ENCODE data around the gene PTPRF. TPM values are rescaled to one million over a fixed set of nuclear protein-coding genes. Genes with fewer than 3 reads are reported as not detected.
"Not testable (repeated sequence)": the region's sequence is repeated elsewhere in the genome, so short reads cannot be mapped to it uniquely, and the experiment has no call there.

PTPRF gene
- total RNA-seq, 2 donors from 2014 or later: 6.3 to 30.7 TPM

DNA sequence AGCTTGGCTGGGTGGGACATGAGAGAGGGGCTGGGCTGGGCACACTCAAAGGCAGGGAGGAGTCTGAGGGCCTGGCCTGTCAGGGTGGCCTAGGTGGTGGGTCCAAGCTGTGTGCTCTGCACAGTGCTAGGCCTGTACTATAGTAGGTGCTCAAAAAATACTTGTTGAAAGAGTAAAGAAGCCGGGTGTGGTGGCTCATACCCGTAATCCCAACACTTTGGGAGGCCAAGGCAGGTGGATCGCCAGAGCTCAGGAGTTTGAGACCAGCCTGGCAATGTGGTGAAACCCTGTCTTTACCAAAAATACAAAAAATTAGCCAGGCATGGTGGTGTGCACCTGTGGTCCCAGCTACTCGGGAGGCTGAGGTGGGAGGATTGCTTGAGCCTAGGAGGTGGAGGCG lies 18.7 kb downstream of the PTPRF start:
- Mint-ChIP-seq H3K4me1 (peaks cover 14% of the 10 kb centered on the region), H3K27me3 (peaks cover 12% of the 10 kb centered on the region), H3K4me3 (peak overlapping the region; percentile 66)
- ATAC-seq (replicated peaks); H3K27ac Mint-ChIP-seq; H3K9me3 Mint-ChIP-seq; H3K36me3 Mint-ChIP-seq (ENCODE audit: low read depth): not testable (repeated sequence)

- no peaks in the 10 kb centered on the region for H3K9me3 Mint-ChIP-seq
- peak overlapping the region; percentile 68 for H3K27ac Mint-ChIP-seq
- peaks cover 12% of the 10 kb centered on the region for H3K27me3 Mint-ChIP-seq
- H3K4me3 Mint-ChIP-seq: peak overlapping the region; percentile 66
- H3K36me3 Mint-ChIP-seq (ENCODE audit: low read depth): no peaks in the 10 kb centered on the region
- peaks cover 15% of the 10 kb centered on the region for H3K4me1 Mint-ChIP-seq
- ATAC-seq (replicated peaks): peak; percentile 54
Observed at GRCh38 chr1:43549921-43550597, 19.4 kb downstream of the PTPRF start.

DNA sequence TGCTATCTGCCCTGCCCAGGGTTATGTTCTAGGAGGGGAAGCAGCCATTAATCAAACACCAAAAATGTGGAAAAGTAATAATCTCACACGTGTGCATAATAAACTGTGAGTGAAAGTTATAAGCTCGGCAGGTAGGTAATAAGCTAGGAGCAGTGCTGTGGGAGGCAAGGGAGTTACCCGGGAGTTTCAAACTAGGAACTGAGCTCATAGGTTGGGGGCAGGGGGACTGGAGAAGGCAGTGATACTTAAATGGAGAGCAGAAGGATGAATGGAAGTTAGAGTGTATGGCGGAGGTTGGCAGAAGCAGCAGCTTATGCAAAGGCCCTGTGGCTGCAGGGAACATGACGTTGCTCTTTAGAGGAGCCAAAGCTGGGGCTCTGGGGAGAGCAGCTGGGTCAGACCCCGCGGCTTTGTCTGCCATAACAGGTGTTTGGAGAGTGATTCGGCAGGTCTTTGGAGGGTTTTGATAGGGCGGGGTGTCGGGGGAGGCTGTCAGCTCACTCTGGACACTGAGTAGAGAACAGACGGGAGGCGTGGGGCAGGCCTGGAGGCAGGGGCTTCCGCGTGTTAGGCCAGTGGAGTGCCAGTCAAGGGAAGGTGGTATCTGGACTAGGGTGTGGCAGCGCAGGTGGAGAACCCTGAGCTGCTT lies 20.0 kb downstream of the PTPRF start:
- peak overlapping the region; percentile 66 for H3K4me3 Mint-ChIP-seq
- no peak for ATAC-seq (replicated peaks)
- H3K9me3 Mint-ChIP-seq: no peaks in the 10 kb centered on the region
- H3K36me3 Mint-ChIP-seq (ENCODE audit: low read depth): no peaks in the 10 kb centered on the region
- peaks cover 12% of the 10 kb centered on the region for H3K27me3 Mint-ChIP-seq
- peak overlapping the region; percentile 68 for H3K27ac Mint-ChIP-seq
- H3K4me1 Mint-ChIP-seq: peaks cover 15% of the 10 kb centered on the region

GRCh38 chr1:43551396-43551888 lies 20.8 kb downstream of the PTPRF start:
- H3K27me3 Mint-ChIP-seq: peaks cover 12% of the 10 kb centered on the region
- peak overlapping the region; percentile 68 for H3K27ac Mint-ChIP-seq
- no peak for ATAC-seq (replicated peaks)
- no peaks in the 10 kb centered on the region for H3K9me3 Mint-ChIP-seq
- no peak overlapping the region for H3K4me3 Mint-ChIP-seq
- H3K4me1 Mint-ChIP-seq: peaks cover 15% of the 10 kb centered on the region
- no peaks in the 10 kb centered on the region for H3K36me3 Mint-ChIP-seq (ENCODE audit: low read depth)

DNA sequence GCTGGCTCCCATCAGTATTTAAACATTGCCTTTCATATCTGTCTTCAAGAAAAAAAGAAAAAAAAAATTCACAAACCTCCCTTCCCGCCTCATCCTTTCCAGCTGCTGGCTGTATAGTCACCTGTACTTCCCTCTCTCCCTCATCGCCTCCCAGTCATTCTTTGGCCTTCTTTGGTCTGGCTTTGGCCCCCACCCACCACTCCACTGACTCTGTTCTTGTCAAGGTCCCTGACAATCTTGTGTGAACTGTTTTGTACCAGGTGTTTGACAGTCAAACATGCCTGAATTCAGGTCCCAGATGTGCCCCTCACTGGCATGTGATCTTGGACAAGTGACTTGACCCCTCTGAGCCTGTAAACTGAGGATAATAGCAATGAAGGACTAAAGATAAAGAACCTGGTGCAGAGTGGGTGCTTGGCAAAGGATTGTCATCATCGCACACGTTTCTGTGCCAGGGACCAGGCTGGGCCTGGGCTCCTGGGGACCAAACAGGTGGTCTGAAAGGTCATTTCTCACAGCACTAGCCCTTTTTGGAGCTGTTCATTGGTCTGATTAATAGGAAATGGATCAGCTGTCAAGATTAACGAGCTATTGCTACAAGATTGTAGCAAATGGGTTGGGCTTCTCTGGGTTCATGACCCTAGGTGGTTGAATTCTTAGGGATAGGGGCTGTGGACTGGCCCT lies 21.5 kb downstream of the PTPRF start:
- Mint-ChIP-seq H3K4me1 (peaks cover 12% of the 10 kb centered on the region), H3K4me3 (no peak overlapping the region), H3K27me3 (peaks cover 9% of the 10 kb centered on the region), H3K36me3 (ENCODE audit: low read depth) (no peaks in the 10 kb centered on the region), H3K9me3 (no peaks in the 10 kb centered on the region), H3K27ac (no peak overlapping the region)
- no peak for ATAC-seq (replicated peaks)

DNA sequence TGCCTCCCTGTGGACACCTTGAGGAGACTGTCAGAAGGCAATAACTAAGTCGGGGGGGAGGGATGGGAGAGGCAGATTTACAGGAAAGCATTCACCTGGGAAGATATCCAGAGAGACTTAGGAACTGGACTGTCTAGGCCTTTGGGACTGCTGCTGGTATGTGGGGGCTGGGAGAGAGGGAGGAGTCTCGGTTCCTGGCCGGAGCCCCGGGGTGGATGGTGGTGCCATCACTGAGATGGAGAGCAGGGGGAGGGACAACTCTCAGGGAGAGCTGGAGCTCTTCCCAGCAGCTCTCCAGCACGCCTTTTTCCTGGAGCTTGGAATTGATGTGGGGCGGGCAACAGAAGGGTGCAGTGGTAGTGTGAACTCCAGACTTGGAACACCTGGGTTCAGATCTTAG lies 22.1 kb downstream of the PTPRF start:
- Mint-ChIP-seq H3K27ac (no peak overlapping the region), H3K36me3 (ENCODE audit: low read depth) (no peaks in the 10 kb centered on the region), H3K9me3 (no peaks in the 10 kb centered on the region), H3K4me1 (peaks cover 12% of the 10 kb centered on the region), H3K4me3 (no peak overlapping the region), H3K27me3 (peaks cover 9% of the 10 kb centered on the region)
- no peak for ATAC-seq (replicated peaks)

GRCh38 chr1:43554444-43554992 lies 23.8 kb downstream of the PTPRF start:
- Mint-ChIP-seq H3K27me3 (peaks cover 9% of the 10 kb centered on the region), H3K36me3 (ENCODE audit: low read depth) (no peaks in the 10 kb centered on the region), H3K4me1 (peaks cover 12% of the 10 kb centered on the region), H3K9me3 (no peaks in the 10 kb centered on the region), H3K4me3 (no peak overlapping the region), H3K27ac (peak overlapping the region; percentile 70)
- ATAC-seq (replicated peaks): peak; percentile 89

- H3K36me3 Mint-ChIP-seq (ENCODE audit: low read depth): no peaks in the 10 kb centered on the region
- no peaks in the 10 kb centered on the region for H3K9me3 Mint-ChIP-seq
- H3K27me3 Mint-ChIP-seq: no peaks in the 10 kb centered on the region
- ATAC-seq (replicated peaks): no peak
- H3K4me3 Mint-ChIP-seq: no peak overlapping the region
- no peak overlapping the region for H3K27ac Mint-ChIP-seq
- H3K4me1 Mint-ChIP-seq: peaks cover 5% of the 10 kb centered on the region
Observed at GRCh38 chr1:43556782-43557181, 26.1 kb downstream of the PTPRF start.

GRCh38 chr1:43557744-43558245 lies 27.1 kb downstream of the PTPRF start:
- no peak for ATAC-seq (replicated peaks)
- Mint-ChIP-seq H3K27ac (no peak overlapping the region), H3K9me3 (no peaks in the 10 kb centered on the region), H3K4me1 (peaks cover 5% of the 10 kb centered on the region), H3K27me3 (no peaks in the 10 kb centered on the region), H3K36me3 (ENCODE audit: low read depth) (no peaks in the 10 kb centered on the region), H3K4me3 (no peak overlapping the region)

- H3K27ac Mint-ChIP-seq: no peak overlapping the region
- ATAC-seq (replicated peaks): no peak
- no peaks in the 10 kb centered on the region for H3K9me3 Mint-ChIP-seq
- H3K4me3 Mint-ChIP-seq: no peak overlapping the region
- no peaks in the 10 kb centered on the region for H3K27me3 Mint-ChIP-seq
- H3K36me3 Mint-ChIP-seq (ENCODE audit: low read depth): no peaks in the 10 kb centered on the region
- peaks cover 5% of the 10 kb centered on the region for H3K4me1 Mint-ChIP-seq
Observed at GRCh38 chr1:43558346-43558841, 27.7 kb downstream of the PTPRF start.

DNA sequence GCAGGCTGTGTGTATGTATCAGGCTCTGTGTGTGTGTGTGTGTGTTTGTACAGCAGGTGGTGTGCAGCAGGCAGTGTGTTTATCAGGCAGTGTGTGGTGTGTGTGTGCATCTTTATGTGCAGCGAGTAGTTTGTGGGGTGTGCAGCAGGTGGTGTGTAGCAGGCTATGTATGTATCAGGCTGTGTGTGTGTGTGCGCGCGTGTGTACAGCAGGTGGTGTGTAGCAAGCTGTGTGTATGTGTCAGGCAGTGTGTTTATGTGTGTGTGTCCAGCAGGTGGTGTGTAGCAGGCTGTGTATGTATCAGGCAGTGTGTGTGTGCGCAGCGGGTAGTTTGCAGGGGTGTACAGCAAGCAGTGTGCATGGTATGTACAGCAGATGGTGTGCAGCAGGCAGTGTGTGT lies 29.0 kb downstream of the PTPRF start:
- Mint-ChIP-seq H3K27ac (no peak overlapping the region), H3K4me3 (no peak overlapping the region), H3K4me1 (no peaks in the 10 kb centered on the region), H3K9me3 (no peaks in the 10 kb centered on the region), H3K27me3 (no peaks in the 10 kb centered on the region), H3K36me3 (ENCODE audit: low read depth) (no peaks in the 10 kb centered on the region)
- ATAC-seq (replicated peaks): no peak

- H3K4me1 Mint-ChIP-seq: no peaks in the 10 kb centered on the region
- no peaks in the 10 kb centered on the region for H3K36me3 Mint-ChIP-seq (ENCODE audit: low read depth)
- no peak overlapping the region for H3K27ac Mint-ChIP-seq
- no peak overlapping the region for H3K4me3 Mint-ChIP-seq
- H3K9me3 Mint-ChIP-seq: no peaks in the 10 kb centered on the region
- ATAC-seq (replicated peaks): no peak
- H3K27me3 Mint-ChIP-seq: no peaks in the 10 kb centered on the region
Observed at GRCh38 chr1:43560286-43560685, 29.6 kb downstream of the PTPRF start.

DNA sequence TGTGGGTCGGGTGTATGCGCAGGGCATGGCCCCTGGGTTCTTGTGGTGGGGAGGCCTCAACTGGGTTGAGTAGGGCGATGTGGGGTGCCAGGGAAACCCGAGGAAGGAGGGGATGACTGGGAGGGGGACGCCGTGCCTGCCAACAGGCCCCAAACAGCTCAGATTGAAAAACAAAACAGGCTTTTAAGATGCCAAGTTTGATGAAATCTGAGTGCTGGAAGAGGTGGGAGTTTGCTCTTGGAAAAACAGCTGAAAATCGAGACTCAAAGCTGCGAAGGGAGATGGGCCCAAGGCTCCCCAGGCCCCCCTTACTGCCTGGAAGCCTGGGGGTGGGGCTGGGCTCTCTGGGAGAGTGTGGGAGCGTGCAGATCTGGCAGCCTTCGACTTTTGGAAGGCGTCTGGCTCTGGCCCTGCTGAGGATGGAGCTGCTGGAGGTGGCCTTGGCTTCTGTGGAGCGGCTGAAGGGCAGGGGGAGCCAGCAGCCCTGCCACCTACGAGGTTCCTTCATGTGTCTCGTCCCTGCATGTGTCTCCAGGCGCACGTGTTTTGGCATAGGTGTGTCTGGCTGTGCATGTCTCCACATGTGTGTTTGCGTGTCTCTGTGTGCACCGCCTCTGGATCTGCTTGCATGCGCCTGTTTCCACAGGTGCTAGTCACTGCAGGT lies 33.3 kb downstream of the PTPRF start:
- H3K4me3 Mint-ChIP-seq: peak overlapping the region; percentile 78
- H3K27ac Mint-ChIP-seq: peak overlapping the region; percentile 60
- ATAC-seq (replicated peaks): no peak
- H3K9me3 Mint-ChIP-seq: no peaks in the 10 kb centered on the region
- H3K4me1 Mint-ChIP-seq: no peaks in the 10 kb centered on the region
- no peaks in the 10 kb centered on the region for H3K36me3 Mint-ChIP-seq (ENCODE audit: low read depth)
- no peaks in the 10 kb centered on the region for H3K27me3 Mint-ChIP-seq
